Mesendoderm (in vitro differentiated cells): ENCODE measurements around the gene DPYD.

ENCODE experiments used
- DNase-seq: peaks from one replicate; pipeline ENCODE4 v3.0.0; 2013
- H2AK5ac ChIP-seq: 2 replicates; pipeline ENCODE4 v1.6.1; 2013; ENCODE audit warnings: low read length, inconsistent platforms
- H2BK120ac ChIP-seq: 2 replicates; pipeline ENCODE4 v1.6.1; 2013; ENCODE audit warnings: low read depth, mild to moderate bottlenecking, low read length, moderate library complexity, mixed read lengths
- H2BK15ac ChIP-seq: replicated peaks from 2 replicates; pipeline ENCODE4 v1.6.1; 2013; ENCODE audit warnings: low read depth, mild to moderate bottlenecking, moderate library complexity
- H2BK5ac ChIP-seq: 2 replicates; pipeline ENCODE4 v1.6.1; 2013; ENCODE audit warnings: low read length, inconsistent platforms
- H3K18ac ChIP-seq: 2 replicates; pipeline ENCODE4 v1.6.1; 2013; ENCODE audit warnings: mild to moderate bottlenecking, low read length, mixed read lengths
- H3K23ac ChIP-seq: one replicate; pipeline ENCODE4 v1.6.1; 2013; ENCODE audit warnings: low read length
- H3K27ac ChIP-seq: 2 replicates; pipeline ENCODE4 v1.5.1; 2013; ENCODE audit warnings: low read depth, mild to moderate bottlenecking, inconsistent platforms, low read length, moderate library complexity
- H3K27me3 ChIP-seq: 2 replicates; pipeline ENCODE4 v1.6.1; 2013; ENCODE audit warnings: low read length, control low read depth, mild to moderate bottlenecking, inconsistent platforms; ENCODE audit not compliant: insufficient read depth, poor library complexity
- H3K36me3 ChIP-seq: 2 replicates; pipeline ENCODE4 v1.6.1; 2013; ENCODE audit warnings: low read length, inconsistent platforms; ENCODE audit not compliant: control insufficient read depth, insufficient read depth
- H3K4ac ChIP-seq: one replicate; pipeline ENCODE4 v1.6.1; 2013; ENCODE audit warnings: low read depth, mild to moderate bottlenecking, low read length, moderate library complexity
- H3K4me1 ChIP-seq: 2 replicates; pipeline ENCODE4 v1.6.1; 2013; ENCODE audit warnings: low read depth, low read length, inconsistent platforms; ENCODE audit not compliant: control insufficient read depth
- H3K4me2 ChIP-seq: 2 replicates; pipeline ENCODE4 v1.6.1; 2013; ENCODE audit warnings: low read length
- H3K4me3 ChIP-seq: 2 replicates; pipeline ENCODE4 v1.5.1; 2013; ENCODE audit warnings: mild to moderate bottlenecking, low read length
- H3K56ac ChIP-seq: one replicate; pipeline ENCODE4 v1.6.1; 2013; ENCODE audit warnings: low read length
- H3K79me1 ChIP-seq: 2 replicates; pipeline ENCODE4 v1.6.1; 2013; ENCODE audit warnings: low read length, inconsistent platforms
- H3K79me2 ChIP-seq: 2 replicates; pipeline ENCODE4 v1.6.1; 2013; ENCODE audit warnings: mild to moderate bottlenecking, low read length; ENCODE audit not compliant: control insufficient read depth, insufficient read depth
- H3K9ac ChIP-seq: 2 replicates; pipeline ENCODE4 v1.6.1; 2013; ENCODE audit warnings: low read length, inconsistent platforms
- H4K5ac ChIP-seq: one replicate; pipeline ENCODE4 v1.6.1; 2013; ENCODE audit warnings: low read length
- H4K8ac ChIP-seq: one replicate; pipeline ENCODE4 v1.6.1; 2013; ENCODE audit warnings: low read depth, mild to moderate bottlenecking, control low read depth, low read length, moderate library complexity
- WGBS: extraction: QIAGEN DNeasy Blood & Tissue Kit; methylation state at CpG from one replicate; pipeline ENCODE4 v1.1.7; 2013; ENCODE audit warnings: low lambda C conversion rate, missing lambda C conversion rate; ENCODE audit not compliant: insufficient coverage; ENCODE audit errors: extremely low coverage; 5-methylcytosine and 5-hydroxymethylcytosine counted together

The DPYD gene

DNA sequence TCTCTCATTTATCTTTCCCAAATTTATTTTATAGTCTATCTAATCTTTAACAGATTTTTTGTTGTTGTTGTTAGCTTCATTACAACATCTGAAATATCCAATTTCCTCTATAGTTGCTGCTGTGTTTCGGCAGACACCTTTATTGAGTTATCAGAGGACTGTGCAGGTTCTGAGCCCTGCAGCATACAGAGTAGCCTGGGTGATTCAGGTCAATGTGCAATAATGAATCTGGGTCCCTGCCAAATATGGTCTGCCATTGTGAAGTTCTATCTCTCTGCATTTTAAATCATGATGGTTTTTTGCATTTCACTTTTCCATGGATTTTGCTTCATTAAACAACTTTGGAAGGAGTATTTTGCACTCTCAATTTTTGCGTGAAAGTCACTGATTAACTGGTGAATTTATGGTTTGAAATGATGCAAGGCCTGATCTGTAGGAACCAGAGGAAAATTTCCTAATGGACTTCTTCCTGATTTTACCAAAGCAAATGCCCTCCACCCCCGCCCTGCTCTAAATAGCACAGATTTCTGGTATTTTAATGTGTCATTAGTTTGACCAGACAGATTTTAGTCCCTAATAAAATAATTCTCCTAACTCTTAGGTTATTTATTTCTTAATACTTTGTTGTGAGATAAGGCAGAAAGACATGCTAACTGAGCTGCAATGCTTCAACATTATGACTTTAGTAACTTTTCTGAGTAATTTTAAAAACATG lies 797.0 kb downstream of the DPYD start:
- Histone ChIP-seq H2AK5ac (no peak overlapping the region), H3K4ac (no peak overlapping the region), H3K79me1 (no peaks in the 10 kb centered on the region), H3K27ac (no peak overlapping the region), H3K4me3 (no peak overlapping the region), H3K23ac (no peak overlapping the region), H3K9ac (no peak overlapping the region), H3K4me2 (no peak overlapping the region), H3K4me1 (no peaks in the 10 kb centered on the region), H3K56ac (no peak overlapping the region), H2BK5ac (no peak overlapping the region), H3K36me3 (no peaks in the 10 kb centered on the region), H2BK15ac (no peak overlapping the region), H2BK120ac (no peak overlapping the region), H4K5ac (no peak overlapping the region), H3K79me2 (no peaks in the 10 kb centered on the region), H3K27me3 (no peaks in the 10 kb centered on the region), H4K8ac (no peak overlapping the region), H3K18ac (no peak overlapping the region)
- no CpG with 5 or more reads among the region's 3 CpGs for WGBS
- DNase-seq: no peak

DNA sequence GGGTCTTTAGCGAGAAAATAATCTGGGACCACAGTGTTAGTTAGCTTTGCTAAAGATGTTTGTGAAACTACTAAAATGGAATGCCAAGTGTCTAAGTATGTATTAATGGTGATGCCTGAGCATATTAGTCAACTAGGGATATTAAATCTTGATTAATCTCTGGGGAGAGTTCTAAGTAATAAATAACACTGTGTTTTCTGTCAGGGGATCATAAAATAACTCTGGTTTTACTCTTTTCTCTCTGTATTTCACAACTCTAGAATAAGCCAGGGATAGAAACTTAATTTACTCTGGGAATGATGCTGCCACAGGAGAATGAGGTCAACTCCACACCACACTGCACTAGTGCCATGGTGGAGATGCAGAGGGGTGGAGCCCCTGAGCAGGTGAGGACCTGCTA lies 800.0 kb downstream of the DPYD start:
- no peak overlapping the region for H3K56ac ChIP-seq
- H3K4ac ChIP-seq: no peak overlapping the region
- no peak overlapping the region for H3K27ac ChIP-seq
- H3K4me2 ChIP-seq: no peak overlapping the region
- no peak overlapping the region for H3K18ac ChIP-seq
- H3K4me3 ChIP-seq: no peak overlapping the region
- no peak overlapping the region for H4K5ac ChIP-seq
- no peak overlapping the region for H4K8ac ChIP-seq
- H3K79me2 ChIP-seq: no peaks in the 10 kb centered on the region
- no peak overlapping the region for H3K9ac ChIP-seq
- no peak overlapping the region for H2BK120ac ChIP-seq
- H3K36me3 ChIP-seq: no peaks in the 10 kb centered on the region
- no peaks in the 10 kb centered on the region for H3K4me1 ChIP-seq
- DNase-seq: no peak
- no peak overlapping the region for H2BK5ac ChIP-seq
- H2BK15ac ChIP-seq: no peak overlapping the region
- no peaks in the 10 kb centered on the region for H3K27me3 ChIP-seq
- WGBS: no CpG with 5 or more reads among the region's 1 CpG
- no peak overlapping the region for H2AK5ac ChIP-seq
- no peak overlapping the region for H3K23ac ChIP-seq
- no peaks in the 10 kb centered on the region for H3K79me1 ChIP-seq

DNA sequence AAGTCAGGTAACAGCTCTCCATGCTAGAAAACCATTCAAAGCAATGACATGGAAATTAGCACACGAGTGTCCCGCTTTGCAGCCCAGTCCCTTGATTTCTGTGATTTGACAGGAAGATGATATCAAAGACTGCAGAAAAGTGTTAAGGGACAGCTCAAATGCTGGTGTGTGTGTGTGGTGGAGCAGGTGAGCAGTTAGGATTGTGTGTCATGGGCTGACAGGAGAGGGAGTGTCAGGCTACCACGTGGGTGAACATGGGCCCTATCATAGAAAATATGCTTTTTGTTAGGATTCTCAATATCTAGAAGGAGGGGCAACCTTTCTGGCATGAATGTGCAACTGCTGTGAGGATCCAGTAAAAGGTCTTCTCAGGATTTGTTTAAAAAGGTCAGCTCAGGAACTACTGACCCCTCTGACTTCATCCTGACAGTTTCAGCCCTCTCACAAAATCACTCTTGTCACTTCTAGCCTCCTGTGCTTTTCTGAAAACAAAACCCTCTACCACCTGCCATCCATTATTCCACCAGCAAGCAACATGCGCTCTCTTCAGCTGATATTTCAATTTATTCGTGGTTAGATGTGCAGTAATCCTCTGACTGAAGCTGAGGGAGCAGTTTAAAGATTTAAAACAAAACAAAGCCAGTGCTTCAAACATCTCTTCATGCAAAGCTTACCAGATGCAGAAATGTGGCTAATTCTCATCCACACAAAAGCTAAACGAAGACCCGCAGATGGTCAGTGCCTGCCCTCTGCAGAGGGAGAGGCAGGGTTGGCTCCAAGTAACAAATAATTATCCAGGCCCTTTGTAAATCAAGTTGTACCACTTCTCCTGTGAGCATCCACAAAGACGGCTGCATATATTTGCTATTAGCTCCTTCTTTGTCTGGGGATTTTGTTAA lies 801.3 kb downstream of the DPYD start:
- Histone ChIP-seq H4K5ac (no peak overlapping the region), H3K56ac (no peak overlapping the region), H3K4me3 (no peak overlapping the region), H3K4ac (no peak overlapping the region), H3K23ac (no peak overlapping the region), H2BK15ac (no peak overlapping the region), H3K27me3 (no peaks in the 10 kb centered on the region), H3K36me3 (no peaks in the 10 kb centered on the region), H3K9ac (no peak overlapping the region), H3K79me1 (no peaks in the 10 kb centered on the region), H3K27ac (no peak overlapping the region), H2BK120ac (no peak overlapping the region), H3K4me2 (no peak overlapping the region), H2BK5ac (no peak overlapping the region), H2AK5ac (no peak overlapping the region), H4K8ac (no peak overlapping the region), H3K18ac (no peak overlapping the region), H3K79me2 (no peaks in the 10 kb centered on the region), H3K4me1 (no peaks in the 10 kb centered on the region)
- no peak for DNase-seq
- WGBS: no CpG with 5 or more reads among the region's 8 CpGs

DNA sequence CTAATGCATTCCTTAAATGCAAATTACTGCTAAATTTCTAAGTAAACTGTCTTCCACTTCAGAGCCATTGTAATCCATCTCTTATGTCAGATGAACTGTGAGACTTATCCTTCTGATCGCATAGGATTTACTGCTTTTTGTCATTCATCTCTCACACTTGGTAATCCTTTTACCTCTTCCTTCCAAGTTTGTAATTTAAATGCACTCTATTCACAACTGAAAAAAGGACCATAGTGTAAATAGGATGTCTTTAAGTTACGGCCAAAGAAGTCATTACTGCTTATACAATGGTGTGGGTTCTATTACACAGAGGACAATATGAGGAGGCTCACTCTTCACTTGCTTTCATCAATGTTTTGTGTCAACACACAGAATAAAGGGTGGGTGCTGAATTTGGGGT lies 806.0 kb downstream of the DPYD start:
- Histone ChIP-seq H3K18ac (no peak overlapping the region), H4K5ac (no peak overlapping the region), H4K8ac (no peak overlapping the region), H3K36me3 (no peaks in the 10 kb centered on the region), H2BK15ac (no peak overlapping the region), H3K27me3 (no peaks in the 10 kb centered on the region), H2AK5ac (no peak overlapping the region), H3K79me1 (no peaks in the 10 kb centered on the region), H3K27ac (no peak overlapping the region), H2BK5ac (no peak overlapping the region), H2BK120ac (no peak overlapping the region), H3K79me2 (no peaks in the 10 kb centered on the region), H3K4ac (no peak overlapping the region), H3K4me2 (no peak overlapping the region), H3K4me3 (no peak overlapping the region), H3K23ac (no peak overlapping the region), H3K9ac (no peak overlapping the region), H3K4me1 (no peaks in the 10 kb centered on the region), H3K56ac (no peak overlapping the region)
- no peak for DNase-seq
- no CpG with 5 or more reads among the region's 2 CpGs for WGBS

DNA sequence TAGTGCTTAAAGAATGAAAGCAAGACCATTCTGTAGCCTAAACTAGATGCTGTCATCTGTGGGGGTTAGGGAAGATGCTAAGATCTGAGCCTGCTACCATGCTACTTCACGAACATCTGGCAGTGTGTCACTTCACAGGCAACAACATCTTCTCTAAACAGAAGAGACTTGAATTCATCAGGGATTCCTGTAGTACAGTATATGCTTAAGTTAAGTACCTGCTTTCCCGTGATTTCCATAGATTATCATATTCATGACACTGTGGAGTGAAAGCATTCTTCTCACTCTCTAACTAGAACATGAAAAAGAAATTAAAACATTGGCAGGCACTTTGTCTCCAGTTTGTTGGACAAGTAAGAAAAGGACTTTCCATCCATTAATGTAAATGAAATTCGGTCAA lies 808.4 kb downstream of the DPYD start:
- H3K27ac ChIP-seq: no peak overlapping the region
- H3K79me1 ChIP-seq: no peaks in the 10 kb centered on the region
- no peak overlapping the region for H3K56ac ChIP-seq
- no peak overlapping the region for H4K5ac ChIP-seq
- no peak overlapping the region for H3K23ac ChIP-seq
- DNase-seq: no peak
- no peak overlapping the region for H4K8ac ChIP-seq
- H2BK120ac ChIP-seq: no peak overlapping the region
- H3K4me1 ChIP-seq: no peaks in the 10 kb centered on the region
- H2AK5ac ChIP-seq: no peak overlapping the region
- no peak overlapping the region for H2BK5ac ChIP-seq
- H3K79me2 ChIP-seq: no peaks in the 10 kb centered on the region
- no peaks in the 10 kb centered on the region for H3K27me3 ChIP-seq
- no CpG with 5 or more reads among the region's 3 CpGs for WGBS
- no peak overlapping the region for H3K18ac ChIP-seq
- H3K4me2 ChIP-seq: no peak overlapping the region
- H3K4ac ChIP-seq: no peak overlapping the region
- H3K4me3 ChIP-seq: no peak overlapping the region
- no peaks in the 10 kb centered on the region for H3K36me3 ChIP-seq
- H2BK15ac ChIP-seq: no peak overlapping the region
- H3K9ac ChIP-seq: no peak overlapping the region
